ENCODE measurements around the gene NKPD1.

The NKPD1 gene, protein sequence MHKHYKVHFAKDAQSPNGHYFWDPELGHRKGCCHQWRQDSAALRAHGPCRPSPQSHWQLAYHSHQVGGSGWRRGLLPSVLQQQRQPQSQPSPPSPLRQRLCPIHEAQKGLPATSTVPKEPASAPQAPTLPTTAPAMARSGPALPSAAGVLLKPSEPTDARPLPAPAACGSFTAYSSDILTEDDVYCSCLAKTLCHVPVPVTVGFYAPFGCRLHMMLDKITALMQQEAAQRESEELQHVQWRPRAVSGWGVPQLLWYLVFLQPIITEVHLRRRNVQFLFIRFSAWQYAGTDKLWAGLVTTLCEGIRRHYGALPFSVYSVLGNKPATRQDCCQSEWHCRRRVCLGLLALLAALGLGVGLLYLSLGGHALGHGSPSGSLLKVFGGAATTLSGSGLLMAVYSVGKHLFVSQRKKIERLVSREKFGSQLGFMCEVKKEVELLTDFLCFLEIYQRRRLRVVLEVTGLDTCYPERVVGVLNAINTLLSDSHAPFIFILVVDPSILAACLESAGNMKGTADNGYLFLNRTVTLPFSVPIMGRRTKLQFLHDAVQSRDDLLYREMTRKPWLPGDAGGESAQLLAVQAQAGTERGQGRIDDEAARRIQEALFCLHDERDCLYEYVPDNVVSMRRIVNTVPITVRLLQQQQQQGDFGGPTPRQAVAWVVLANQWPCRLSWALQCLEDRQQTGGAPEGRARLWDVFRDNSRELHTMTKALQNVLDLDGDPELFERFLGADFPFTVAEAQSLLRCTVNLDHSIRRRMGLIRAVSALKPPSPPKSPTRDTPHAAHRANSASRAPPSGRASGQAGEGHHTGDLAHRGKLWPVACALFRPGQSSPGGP

DNA sequence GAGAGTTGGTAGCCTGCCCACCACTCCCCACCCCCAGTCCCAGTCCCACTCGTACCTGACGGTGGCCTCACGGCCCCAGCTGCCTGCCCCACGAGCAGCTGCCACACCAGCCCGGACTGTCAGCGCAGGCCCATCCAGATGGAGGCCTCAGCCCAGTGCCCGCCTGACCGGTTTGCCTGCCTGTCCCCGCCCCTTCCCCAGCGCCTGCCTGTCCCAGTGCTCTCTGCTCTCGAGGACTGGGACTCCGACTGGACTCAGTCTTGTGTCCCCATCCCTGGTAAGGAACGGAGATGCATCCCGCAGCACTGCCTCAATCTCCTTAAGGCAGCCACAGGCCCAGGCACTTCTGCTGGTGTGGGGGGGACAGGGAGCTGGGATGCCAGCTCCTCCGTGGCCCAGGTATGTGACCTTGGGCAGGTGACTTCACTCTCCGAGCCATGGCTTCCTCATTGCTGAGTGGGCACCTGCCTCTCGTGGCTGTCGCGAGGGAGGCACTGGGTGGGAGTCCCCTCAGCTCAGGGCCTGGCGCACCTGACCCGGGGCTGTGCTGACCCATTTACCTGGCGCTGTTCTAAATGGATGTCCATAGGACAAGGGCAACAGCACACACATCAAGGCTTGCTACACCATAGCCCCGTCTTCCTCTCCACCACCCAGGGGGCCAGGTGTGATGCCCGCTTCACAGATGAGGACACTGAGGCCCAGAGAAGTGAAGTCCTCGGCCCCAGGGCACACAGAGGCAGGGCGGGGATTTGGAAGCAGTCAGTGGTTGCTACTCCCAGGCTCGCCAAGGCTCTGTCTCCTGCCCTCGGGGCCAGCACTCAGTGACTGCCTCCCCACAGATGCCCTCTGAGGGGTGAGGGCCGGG, at the start of gene NKPD1:
Gene NKPD1, minus strand, starts transcription at position 113 of the 868 bp plus-strand sequence. CDS start 832 bp downstream, outside the sequence.
- no peaks in the 10 kb centered on the region; a peak in 2 of 22 replicates for H3K27me3 ChIP-seq
- no peak within 1 kb of the TSS for H3K4me3 ChIP-seq
- H3K9ac ChIP-seq, result peak within 1 kb of the TSS in 2 of 11 experiments; percentile 21 to 41; a peak in 2 of 22 replicates
- H4K20me1 ChIP-seq, result peaks cover 0 to 23% (median 6%) of the 10 kb centered on the region in 11 experiments; a peak in 7 of 22 replicates
- H3K27ac ChIP-seq, result no peak within 1 kb of the TSS
- no peaks in the 10 kb centered on the region for H3K9me3 ChIP-seq (replicated peaks in 1 of 11)
- TF ChIP-seq Cebpa-rat (IDR thresholded peaks at IDR 0.05), result no peak
- 0 out of 22 replicates have a peak within 1 kb of the TSS, but pooled peaks of 1 of the 11 experiments have one; percentile 60 for H3K4me2 ChIP-seq
- H3K36me3 ChIP-seq, result no peaks in the 10 kb centered on the region
- H3K4me1 ChIP-seq, result peaks cover 36 to 58% (median 48%) of the 10 kb centered on the region in 10 experiments

DNA sequence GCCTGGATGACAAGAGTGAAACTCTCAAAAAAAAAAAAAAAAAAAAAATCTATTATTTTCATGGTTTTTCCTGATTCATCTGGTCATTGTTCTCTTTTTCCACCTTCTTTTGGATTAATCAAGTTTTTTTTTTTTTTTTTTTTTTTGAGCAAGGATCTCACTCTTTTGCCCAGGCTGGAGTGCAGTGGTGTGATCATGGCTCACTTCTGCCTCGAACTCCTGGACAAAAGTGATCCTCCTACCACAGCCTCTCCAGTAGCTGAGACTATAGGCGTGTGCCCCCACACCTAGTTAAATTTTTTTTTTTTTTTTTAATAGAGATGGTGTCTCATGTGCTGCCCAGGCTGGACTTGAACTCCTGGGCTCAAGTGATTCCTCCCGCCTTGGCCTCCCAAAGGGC, 45.5 kb upstream of the NKPD1 start:
- no peak for TF ChIP-seq Cebpa-rat (IDR thresholded peaks at IDR 0.05)
- no peak overlapping the region for H3K4me2 ChIP-seq
- no peaks in the 10 kb centered on the region for H3K36me3 ChIP-seq
- H3K4me3 ChIP-seq, result no peak overlapping the region
- H3K9ac ChIP-seq, result no peak overlapping the region
- H4K20me1 ChIP-seq, result no peaks in the 10 kb centered on the region
- H3K4me1 ChIP-seq, result peaks cover 2 to 25% (median 11%) of the 10 kb centered on the region in 10 experiments
- H3K9me3 ChIP-seq (replicated peaks in 1 of 11), result peaks cover 8 to 17% (median 14%) of the 10 kb centered on the region in 11 experiments; a peak in 21 of 22 replicates
- no peaks in the 10 kb centered on the region for H3K27me3 ChIP-seq
- H3K27ac ChIP-seq, result no peak overlapping the region

DNA sequence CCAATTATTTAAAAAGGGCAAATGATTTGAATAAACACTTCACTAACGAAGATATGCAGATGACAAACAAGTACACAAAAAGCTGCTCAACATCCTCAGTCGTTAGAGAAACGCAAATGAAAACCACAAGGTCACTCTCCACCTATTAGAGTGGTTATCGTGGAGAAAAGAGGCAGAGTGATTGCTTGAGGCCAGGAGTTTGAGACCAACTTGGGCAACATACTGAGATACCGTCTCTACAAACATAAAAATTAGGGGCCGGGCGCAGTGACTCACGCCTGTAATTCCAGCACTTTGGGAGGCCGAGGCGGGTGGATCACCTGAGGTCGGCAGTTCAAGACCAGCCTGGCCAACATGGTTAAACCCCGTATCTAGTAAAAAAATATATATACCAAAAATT, 45.0 kb upstream of the NKPD1 start:
- H3K9me3 ChIP-seq (replicated peaks in 1 of 11), result peaks cover 12 to 21% (median 18%) of the 10 kb centered on the region in 11 experiments; a peak in 21 of 22 replicates
- no peak overlapping the region for H3K27ac ChIP-seq
- no peak overlapping the region for H3K9ac ChIP-seq
- TF ChIP-seq Cebpa-rat (IDR thresholded peaks at IDR 0.05), result no peak
- H3K4me3 ChIP-seq, result no peak overlapping the region
- H3K27me3 ChIP-seq, result no peaks in the 10 kb centered on the region
- no peaks in the 10 kb centered on the region for H3K36me3 ChIP-seq
- no peaks in the 10 kb centered on the region for H4K20me1 ChIP-seq
- peaks cover 0 to 20% (median 6%) of the 10 kb centered on the region in 10 experiments; a peak in 19 of 20 replicates for H3K4me1 ChIP-seq
- no peak overlapping the region for H3K4me2 ChIP-seq

DNA sequence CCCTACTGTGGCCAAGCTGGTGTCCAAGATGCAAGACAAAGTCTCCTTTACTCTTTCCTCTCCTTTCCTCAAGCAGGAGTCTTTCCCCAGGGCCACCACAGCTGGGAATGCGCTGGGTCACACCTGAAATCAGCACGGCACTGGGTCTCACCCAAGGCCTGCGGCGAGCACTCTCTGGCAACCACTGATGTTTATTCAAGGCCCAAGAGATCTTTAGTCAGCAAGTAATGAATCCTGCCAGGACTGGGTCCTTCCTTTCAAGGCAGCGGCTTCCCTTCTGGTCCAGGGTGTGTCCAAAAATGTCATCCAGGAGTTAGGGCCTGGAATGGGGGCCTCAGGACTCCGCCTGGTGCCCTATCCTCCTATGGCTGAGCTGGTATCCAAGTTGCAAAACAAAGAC, 41.9 kb upstream of the NKPD1 start:
- no peak for TF ChIP-seq Cebpa-rat (IDR thresholded peaks at IDR 0.05)
- H3K27me3 ChIP-seq, result no peaks in the 10 kb centered on the region
- no peak overlapping the region for H3K4me3 ChIP-seq
- no peak overlapping the region for H3K9ac ChIP-seq
- H3K4me2 ChIP-seq, result no peak overlapping the region
- H3K4me1 ChIP-seq, result no peaks in the 10 kb centered on the region
- H4K20me1 ChIP-seq, result no peaks in the 10 kb centered on the region
- peaks cover 12 to 21% (median 18%) of the 10 kb centered on the region in 11 experiments; a peak in 21 of 22 replicates for H3K9me3 ChIP-seq (replicated peaks in 1 of 11)
- no peak overlapping the region for H3K27ac ChIP-seq
- no peaks in the 10 kb centered on the region for H3K36me3 ChIP-seq

DNA sequence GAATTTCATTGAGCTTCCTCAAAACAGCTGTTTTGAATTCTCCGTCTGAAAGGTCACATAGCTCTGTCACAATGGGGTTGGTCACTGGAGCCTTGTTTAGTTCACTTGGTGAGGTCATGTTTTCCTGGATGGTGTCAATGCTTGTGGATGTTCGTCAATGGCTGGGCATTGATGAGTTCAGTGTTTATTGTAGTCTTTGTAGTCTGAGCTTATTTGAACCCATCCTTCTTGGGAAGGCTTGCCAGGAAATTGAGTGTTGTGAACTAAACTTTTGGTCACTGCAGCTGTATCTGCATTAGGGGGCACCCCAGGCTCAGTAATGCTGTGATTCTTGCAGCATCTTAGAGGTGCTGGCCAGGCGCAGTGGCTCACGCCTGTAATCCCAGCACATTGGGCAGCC, 39.8 kb upstream of the NKPD1 start:
- Histone ChIP-seq H3K36me3 (no peaks in the 10 kb centered on the region), H3K9ac (no peak overlapping the region), H3K27me3 (no peaks in the 10 kb centered on the region), H3K9me3 (replicated peaks in 1 of 11) (peaks cover 12 to 21% (median 18%) of the 10 kb centered on the region in 11 experiments; a peak in 21 of 22 replicates), H3K4me2 (no peak overlapping the region), H3K4me1 (peaks cover 0 to 11% (median 5%) of the 10 kb centered on the region in 10 experiments; a peak in 7 of 20 replicates), H3K27ac (no peak overlapping the region), H3K4me3 (no peak overlapping the region), H4K20me1 (no peaks in the 10 kb centered on the region)
- no peak for TF ChIP-seq Cebpa-rat (IDR thresholded peaks at IDR 0.05)

DNA sequence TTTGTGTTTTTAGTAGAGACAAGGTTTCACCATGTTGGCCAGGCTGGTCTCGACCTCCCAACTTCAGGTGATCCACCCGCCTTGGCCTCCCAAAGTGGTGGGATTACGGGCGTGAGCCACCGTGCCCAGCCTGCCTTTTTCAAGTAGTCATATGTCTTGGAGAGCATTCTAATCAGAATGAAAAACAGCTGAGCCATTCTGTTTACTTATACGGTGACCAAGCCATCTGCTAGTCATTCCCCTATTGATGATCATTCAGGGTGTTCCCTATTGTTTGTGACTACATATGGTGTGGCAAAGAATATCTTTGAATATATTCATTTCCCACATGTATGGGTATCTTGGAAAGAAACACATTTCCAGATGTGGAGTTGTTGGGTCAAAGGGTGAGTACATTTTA, 35.0 kb upstream of the NKPD1 start:
- Histone ChIP-seq H3K9ac (no peak overlapping the region), H3K27ac (no peak overlapping the region), H3K36me3 (no peaks in the 10 kb centered on the region), H3K4me3 (no peak overlapping the region), H3K27me3 (no peaks in the 10 kb centered on the region), H3K4me2 (no peak overlapping the region), H3K4me1 (peaks cover 0 to 11% (median 5%) of the 10 kb centered on the region in 10 experiments; a peak in 7 of 20 replicates), H4K20me1 (no peaks in the 10 kb centered on the region), H3K9me3 (replicated peaks in 1 of 11) (no peaks in the 10 kb centered on the region)
- no peak for TF ChIP-seq Cebpa-rat (IDR thresholded peaks at IDR 0.05)

DNA sequence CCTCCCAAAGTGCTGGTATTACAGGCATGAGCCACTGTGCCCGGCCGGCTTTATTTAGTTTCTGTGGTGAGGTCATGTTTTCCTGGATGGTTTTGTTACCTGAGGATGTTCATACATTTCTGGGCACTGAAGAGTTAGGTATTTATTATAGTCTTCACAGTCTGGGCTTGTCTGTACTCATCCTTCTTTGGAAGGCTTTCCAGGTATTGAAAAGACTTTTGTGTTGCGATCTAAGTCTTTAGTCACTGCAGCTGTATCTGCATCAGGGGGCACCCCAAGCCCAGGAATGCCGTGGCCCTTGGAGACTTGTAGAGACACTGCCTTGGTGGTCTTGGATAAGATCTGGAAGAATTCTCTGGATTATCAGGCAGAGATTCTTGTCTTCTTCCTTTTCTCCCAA, 30.6 kb upstream of the NKPD1 start:
- peaks cover 0 to 7% (median 0%) of the 10 kb centered on the region in 10 experiments; a peak in 6 of 20 replicates for H3K4me1 ChIP-seq
- H3K27ac ChIP-seq, result no peak overlapping the region
- H4K20me1 ChIP-seq, result no peaks in the 10 kb centered on the region
- no peaks in the 10 kb centered on the region for H3K27me3 ChIP-seq
- peaks cover 0 to 12% (median 0%) of the 10 kb centered on the region in 11 experiments; a peak in 1 of 22 replicates for H3K9me3 ChIP-seq (replicated peaks in 1 of 11)
- no peak overlapping the region for H3K4me2 ChIP-seq
- H3K36me3 ChIP-seq, result no peaks in the 10 kb centered on the region; a peak in 1 of 22 replicates
- H3K4me3 ChIP-seq, result no peak overlapping the region
- no peak for TF ChIP-seq Cebpa-rat (IDR thresholded peaks at IDR 0.05)
- no peak overlapping the region for H3K9ac ChIP-seq

DNA sequence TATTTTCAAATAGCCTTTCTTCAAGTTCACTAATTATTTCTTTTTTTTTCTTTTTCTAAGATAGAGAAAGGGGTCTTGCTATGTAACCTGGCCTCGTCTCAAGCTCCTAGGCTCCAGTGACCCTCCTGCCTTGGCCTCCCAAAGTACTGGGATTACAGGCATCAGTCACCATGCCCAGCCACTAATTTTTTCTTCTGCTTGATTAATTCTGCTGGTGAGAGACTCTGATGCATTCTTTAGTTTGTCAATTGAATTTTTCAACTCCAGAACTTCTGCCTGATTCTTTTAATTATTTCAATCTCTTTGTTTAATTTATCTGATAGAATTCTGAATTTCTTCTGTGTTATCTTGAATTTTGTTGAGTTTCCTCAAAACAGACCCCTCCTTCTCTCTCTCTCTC, 29.2 kb upstream of the NKPD1 start:
- Histone ChIP-seq H4K20me1 (peaks cover 0 to 12% (median 0%) of the 10 kb centered on the region in 11 experiments; a peak in 8 of 22 replicates), H3K36me3 (no peaks in the 10 kb centered on the region; a peak in 1 of 22 replicates), H3K4me1 (peaks cover 1 to 8% (median 6%) of the 10 kb centered on the region in 10 experiments; a peak in 18 of 20 replicates), H3K9ac (no peak overlapping the region), H3K27me3 (no peaks in the 10 kb centered on the region), H3K4me3 (no peak overlapping the region), H3K9me3 (replicated peaks in 1 of 11) (peaks cover 0 to 12% (median 0%) of the 10 kb centered on the region in 11 experiments; a peak in 1 of 22 replicates), H3K27ac (no peak overlapping the region), H3K4me2 (no peak overlapping the region)
- TF ChIP-seq Cebpa-rat (IDR thresholded peaks at IDR 0.05), result no peak

All from BLaER1 treated with 17β-estradiol and CSF1 and Interleukin-3, amounts not matched to agents 10 nM and 100 nM (cell line).